K562 (cell line): ENCODE data around the gene BIK. TPM values are rescaled to one million over a fixed set of nuclear protein-coding genes. Genes with fewer than 3 reads are reported as not detected.
A peak's percentile ranks its signal among the peaks of the same experiment; 100 is the strongest.

Source experiments
- ATAC-seq: fragments of 200-7000 bp; cut with Tn5 transposase; 3 replicates; pipeline ENCODE4 v1.9.1; 2020; ENCODE audit warnings: moderate library complexity
- BruUV-seq: library from RNA; stranded (reverse); fragments of 400-500 nt; replicated peaks from 2 replicates; lab custom pipeline; 2021; lab: Mats Ljungman, UMichigan
- CTCF ChIA-PET: fragments of 300-600 bp; formaldehyde crosslinking; extraction: SDS; loops from one replicate; lab custom pipeline; 2021; ENCODE audit warnings: low intra/inter-chr PET ratio; lab: Yijun Ruan, JAX
- POLR2A ChIA-PET: fragments of 300-600, 350-650 bp; sonication (Branson Sonifier 250); formaldehyde crosslinking; extraction: SDS; loops from one replicate; lab custom pipeline; 2021; ENCODE audit warnings: antibody characterized with exemption, inconsistent platforms; lab: Yijun Ruan, JAX
- DNase-seq, 4 experiments: peaks; one replicate each; pipeline versions ENCODE4 v3.0.0 to v3.0.0-alpha.2; 2011 to 2018; ENCODE audit warnings: low spot score in 3 of 4, mixed read lengths in 3 of 4; ENCODE audit errors: extremely low read depth in 1 of 4
- FAIRE-seq: peaks from 2 replicates; lab custom pipeline; 2011; peaks lifted over from hg19 to GRCh38; lab: Jason Lieb, UNC
- H2AFZ ChIP-seq: 2 replicates; pipeline ENCODE4 v1.6.0; 2011; ENCODE audit warnings: low read depth, low read length, control low read depth, inconsistent platforms
- H3K27ac ChIP-seq: fragments of 200-600 bp; 3 replicates; pipeline ENCODE4 v1.8.0; 2011; ENCODE audit warnings: low read depth, mild to moderate bottlenecking, control low read depth, inconsistent platforms, low read length, moderate library complexity, mixed read lengths; ENCODE audit errors: extremely low read depth
- H3K27me3 ChIP-seq, 2 experiments: fragments of 300-600 bp in 1 of 2; 2 replicates in 1 of 2; 3 replicates in 1 of 2; pipeline versions ENCODE4 v1.6.0 to v1.8.0; 2011; ENCODE audit warnings: inconsistent platforms in 2 of 2, low read length in 2 of 2, mild to moderate bottlenecking in 1 of 2, mixed read lengths in 1 of 2, moderate library complexity in 1 of 2; ENCODE audit not compliant: control insufficient read depth in 2 of 2, insufficient read depth in 2 of 2
- H3K36me3 ChIP-seq: fragments of 300-600 bp; 3 replicates; pipeline ENCODE4 v1.8.0; 2011; ENCODE audit warnings: mild to moderate bottlenecking, low read length, inconsistent platforms; ENCODE audit not compliant: control insufficient read depth, insufficient read depth
- H3K4me1 ChIP-seq, 2 experiments: fragments of 200-600 bp in 1 of 2; replicated peaks in 1 of 2; 2 replicates in 1 of 2; 3 replicates in 1 of 2; pipeline versions ENCODE4 v1.5.1 to v1.8.0; 2011; ENCODE audit warnings: inconsistent platforms in 2 of 2, low read length in 2 of 2, mild to moderate bottlenecking in 1 of 2, mixed read lengths in 1 of 2, moderate library complexity in 1 of 2; ENCODE audit not compliant: control insufficient read depth in 2 of 2, insufficient read depth in 2 of 2
- H3K4me2 ChIP-seq: 2 replicates; pipeline ENCODE4 v1.6.1; 2011; ENCODE audit warnings: low read length, control low read depth, inconsistent platforms, mixed read lengths; ENCODE audit not compliant: insufficient read depth
- H3K4me3 ChIP-seq: fragments of 200-600 bp; sonication (generic), shearing (Covaris generic); 2 replicates; pipeline ENCODE4 v1.5.1; 2016; ENCODE audit warnings: control low read depth, inconsistent platforms
- H3K79me2 ChIP-seq: fragments of 200-600 bp; 3 replicates; pipeline ENCODE4 v1.8.0; 2011; ENCODE audit warnings: low read length, inconsistent platforms; ENCODE audit not compliant: control insufficient read depth, insufficient read depth
- H3K9ac ChIP-seq, 2 experiments: 2 replicates each; pipeline versions ENCODE4 v1.6.0 to v1.6.1; 2011; ENCODE audit warnings: low read depth in 2 of 2, low read length in 2 of 2, control low read depth in 1 of 2, inconsistent platforms in 1 of 2, mild to moderate bottlenecking in 1 of 2, mixed read lengths in 1 of 2; ENCODE audit not compliant: insufficient read depth in 1 of 2
- H3K9me1 ChIP-seq: one replicate; pipeline ENCODE4 v1.6.0; 2011; ENCODE audit warnings: inconsistent platforms, mild to moderate bottlenecking, low read length, moderate library complexity; ENCODE audit not compliant: control insufficient read depth, insufficient read depth
- H3K9me3 ChIP-seq: replicated peaks from 2 replicates; pipeline ENCODE4 v1.5.1; 2011; ENCODE audit warnings: low read depth, low read length, inconsistent platforms; ENCODE audit not compliant: control insufficient read depth, insufficient read depth
- H4K20me1 ChIP-seq: replicated peaks from 2 replicates; pipeline ENCODE4 v1.6.1; 2011; ENCODE audit warnings: low read length, inconsistent platforms, mixed read lengths; ENCODE audit not compliant: control insufficient read depth, insufficient read depth
- BRF1 ChIP-seq: IDR thresholded peaks from 3 replicates; pipeline ENCODE4 v1.6.1; 2011; ENCODE audit warnings: borderline replicate concordance, mild to moderate bottlenecking; ENCODE audit not compliant: insufficient read length; ENCODE audit errors: extremely low read depth
- EZH2 ChIP-seq: IDR thresholded peaks from 2 replicates; pipeline ENCODE4 v1.6.1; 2012; ENCODE audit warnings: low read depth, mild to moderate bottlenecking, inconsistent platforms, low read length, borderline replicate concordance
- GATAD2A ChIP-seq: fragments of 450-650 bp; IDR thresholded peaks from 2 replicates; pipeline ENCODE4 v1.6.1; 2017
- HEY1 ChIP-seq: fragments of 250-450 bp; sonication (Bioruptor Pico); IDR thresholded peaks from 2 replicates; pipeline ENCODE4 v1.5.0; 2020; ENCODE audit warnings: mild to moderate bottlenecking, moderate library complexity, borderline replicate concordance
- L3MBTL2 ChIP-seq: fragments of 450-650 bp; IDR thresholded peaks from 2 replicates; pipeline ENCODE4 v1.6.1; 2016; ENCODE audit warnings: mild to moderate bottlenecking, moderate library complexity
- NFIX ChIP-seq: fragments of 250-450 bp; sonication (Bioruptor Pico); IDR thresholded peaks from 2 replicates; pipeline ENCODE4 v1.4.0; 2020; ENCODE audit warnings: low read depth, mild to moderate bottlenecking, moderate library complexity
- SMARCE1 ChIP-seq: fragments of 450-650 bp; IDR thresholded peaks from 2 replicates; pipeline ENCODE4 v1.7.1; 2016; ENCODE audit warnings: mild to moderate bottlenecking
- ZFX ChIP-seq: sonication (generic); formaldehyde crosslinking; IDR thresholded peaks from 2 replicates; pipeline ENCODE4 v1.8.0; 2022; ENCODE audit warnings: mild to moderate bottlenecking, missing genetic modification reagents, moderate library complexity
- ZNF12 ChIP-seq: sonication (generic); formaldehyde crosslinking; IDR thresholded peaks from 2 replicates; pipeline ENCODE4 v1.4.0; 2020; ENCODE audit warnings: mild to moderate bottlenecking, missing genetic modification reagents
- WGBS: fragments of 100-300 bp; shearing (Covaris generic); methylation state at CpG from one replicate; pipeline ENCODE4 v1.1.6; 2016; ENCODE audit warnings: low coverage, mixed read lengths; ENCODE audit not compliant: insufficient coverage; ENCODE audit errors: missing lambda C conversion rate; 5-methylcytosine and 5-hydroxymethylcytosine counted together
- in situ Hi-C: fragments of 300-500 bp; cut with MboI; formaldehyde crosslinking; loops from 4 replicates; pipeline ENCODE4 v1.15.0; 2018; ENCODE audit warnings: inconsistent platforms, mixed read lengths
- intact Hi-C: fragments of 100-400 bp; cut with micrococcal nuclease; formaldehyde crosslinking; loops from 2 replicates; pipeline ENCODE4 v1.14.2; 2022
- polyA plus RNA-seq, 8 experiments: library from polyadenylated mRNA; depleted of rRNA in 4 of 8; stranded (reverse) in 5 of 8; unstranded in 3 of 8; fragments of >200 nt; fragmentation: Nextera tagmentation in 2 of 8; fragmentation: Illumina TruSeq in 1 of 8; extraction: Ambion mirVana in 2 of 8; extraction: Trizol in 1 of 8; gene quantifications; 2 replicates each; pipeline versions ENCODE4 v1.2.1 to v1.2.3, GENCODE V29; 2011 to 2014; ENCODE audit warnings: inconsistent platforms in 1 of 8, missing spikeins in 1 of 8
- total RNA-seq, 7 experiments: library from RNA; depleted of rRNA in 6 of 7; stranded (reverse); fragments of >200 nt in 6 of 7; fragmentation: Illumina TruSeq in 2 of 7; extraction: Trizol in 2 of 7; gene quantifications; 2 replicates each; pipeline versions ENCODE4 v1.2.1 to v1.2.3, GENCODE V29; 2011 to 2021; ENCODE audit warnings: low replicate concordance in 1 of 7

Gene BIK
- total and polyA plus RNA-seq, 9 of the 15 experiments (the other 6 are each of a cell fraction or from before 2014, with no cell fraction given) = 0.08 to 0.23 (median 0.18) TPM; not detected in 4

DNA sequence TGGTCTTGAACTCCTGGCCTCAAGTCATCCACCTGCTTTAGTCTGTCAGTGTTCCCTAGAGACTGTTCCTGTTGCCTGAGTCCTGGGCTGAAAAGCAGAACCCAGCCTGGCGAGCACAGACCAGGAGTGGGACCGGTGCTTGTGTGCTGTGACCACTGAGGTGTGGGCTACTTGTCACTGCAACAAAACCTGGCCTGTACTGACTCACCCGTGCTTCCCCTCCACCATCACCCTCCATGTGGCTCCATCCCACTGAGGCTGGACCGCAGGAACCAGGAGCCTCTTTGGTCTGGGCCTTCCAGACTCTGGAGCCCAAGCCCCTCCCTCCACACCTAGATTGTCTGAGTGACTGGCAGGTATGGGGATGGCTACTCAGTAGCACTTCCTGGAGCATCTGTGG lies 24.0 kb downstream of the BIK start:
- Histone ChIP-seq H3K9me3 (no peaks in the 10 kb centered on the region), H2AFZ (no peak overlapping the region), H4K20me1 (no peaks in the 10 kb centered on the region), H3K4me1 (peaks cover 0 to 7% of the 10 kb centered on the region in 2 experiments; a peak in 3 of 5 replicates), H3K27me3 (no peaks in the 10 kb centered on the region), H3K9ac (no peak overlapping the region), H3K4me3 (no peak overlapping the region), H3K36me3 (peaks cover 71% of the 10 kb centered on the region), H3K9me1 (no peaks in the 10 kb centered on the region), H3K27ac (no peak overlapping the region), H3K4me2 (no peak overlapping the region), H3K79me2 (no peaks in the 10 kb centered on the region)
- TF ChIP-seq EZH2 (no peak), HEY1 (CRISPR knock-in tag) (no peak), NFIX (CRISPR knock-in tag) (no peak), ZFX (no peak), SMARCE1 (no peak), L3MBTL2 (no peak), ZNF12 (CRISPR knock-in tag) (peak; percentile 97), GATAD2A (no peak), BRF1 (no peak)
- POLR2A ChIA-PET = no interaction called here
- ATAC-seq (no peak), FAIRE-seq (no peak), DNase-seq (no peak)
- 100% methylated on average over 2 of the region's 4 CpGs for WGBS
- BruUV-seq = no TSS peak
- intact Hi-C loops = no loop called here
- in situ Hi-C loops = no loop called here
- CTCF ChIA-PET = no interaction called here
